ENCODE data around the gene EMILIN2. TPM values are rescaled to one million over a fixed set of nuclear protein-coding genes. Genes with fewer than 3 reads are reported as not detected.

Gene EMILIN2
- total and polyA plus RNA-seq, 8 donors = 0.43 to 11.0 (median 3.4) TPM

DNA sequence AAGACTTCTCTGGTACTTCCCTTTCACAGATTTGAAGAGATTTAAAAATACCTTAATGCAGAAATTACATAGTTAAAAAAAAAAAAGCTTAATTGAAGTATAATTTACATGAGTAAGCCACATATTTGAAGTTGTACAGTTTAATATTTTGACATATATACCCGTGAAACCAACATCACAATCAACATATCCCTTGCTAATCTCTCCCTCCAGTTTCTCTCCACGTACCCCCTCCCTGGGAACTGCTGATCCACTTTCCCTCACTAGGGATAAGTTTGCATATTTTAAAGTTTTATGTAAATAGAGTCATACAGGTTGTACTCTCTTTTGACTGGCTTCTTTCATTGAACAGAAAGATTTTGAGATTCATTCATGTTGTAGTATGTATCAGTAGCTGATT, 22.4 kb downstream of the EMILIN2 start:
- H3K4me3 ChIP-seq = no peak overlapping the region
- H3K36me3 ChIP-seq = no peaks in the 10 kb centered on the region
- no peak overlapping the region for H3K27ac ChIP-seq
- TF ChIP-seq, protein P1, sequence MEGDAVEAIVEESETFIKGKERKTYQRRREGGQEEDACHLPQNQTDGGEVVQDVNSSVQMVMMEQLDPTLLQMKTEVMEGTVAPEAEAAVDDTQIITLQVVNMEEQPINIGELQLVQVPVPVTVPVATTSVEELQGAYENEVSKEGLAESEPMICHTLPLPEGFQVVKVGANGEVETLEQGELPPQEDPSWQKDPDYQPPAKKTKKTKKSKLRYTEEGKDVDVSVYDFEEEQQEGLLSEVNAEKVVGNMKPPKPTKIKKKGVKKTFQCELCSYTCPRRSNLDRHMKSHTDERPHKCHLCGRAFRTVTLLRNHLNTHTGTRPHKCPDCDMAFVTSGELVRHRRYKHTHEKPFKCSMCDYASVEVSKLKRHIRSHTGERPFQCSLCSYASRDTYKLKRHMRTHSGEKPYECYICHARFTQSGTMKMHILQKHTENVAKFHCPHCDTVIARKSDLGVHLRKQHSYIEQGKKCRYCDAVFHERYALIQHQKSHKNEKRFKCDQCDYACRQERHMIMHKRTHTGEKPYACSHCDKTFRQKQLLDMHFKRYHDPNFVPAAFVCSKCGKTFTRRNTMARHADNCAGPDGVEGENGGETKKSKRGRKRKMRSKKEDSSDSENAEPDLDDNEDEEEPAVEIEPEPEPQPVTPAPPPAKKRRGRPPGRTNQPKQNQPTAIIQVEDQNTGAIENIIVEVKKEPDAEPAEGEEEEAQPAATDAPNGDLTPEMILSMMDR (IDR thresholded peaks at IDR 0.05) = no peak
- ATAC-seq (no peak), DNase-seq (no peak), FAIRE-seq (no peak)
- H3K27me3 ChIP-seq = no peaks in the 10 kb centered on the region
- no peaks in the 10 kb centered on the region for H3K4me1 ChIP-seq
- no peaks in the 10 kb centered on the region for H3K9me3 ChIP-seq
- intact Hi-C loops (cut with DNase I) = no loop called here
- WGBS, 2 donors = 42 to 53% methylated on average over 2 of the region's 2 CpGs

DNA sequence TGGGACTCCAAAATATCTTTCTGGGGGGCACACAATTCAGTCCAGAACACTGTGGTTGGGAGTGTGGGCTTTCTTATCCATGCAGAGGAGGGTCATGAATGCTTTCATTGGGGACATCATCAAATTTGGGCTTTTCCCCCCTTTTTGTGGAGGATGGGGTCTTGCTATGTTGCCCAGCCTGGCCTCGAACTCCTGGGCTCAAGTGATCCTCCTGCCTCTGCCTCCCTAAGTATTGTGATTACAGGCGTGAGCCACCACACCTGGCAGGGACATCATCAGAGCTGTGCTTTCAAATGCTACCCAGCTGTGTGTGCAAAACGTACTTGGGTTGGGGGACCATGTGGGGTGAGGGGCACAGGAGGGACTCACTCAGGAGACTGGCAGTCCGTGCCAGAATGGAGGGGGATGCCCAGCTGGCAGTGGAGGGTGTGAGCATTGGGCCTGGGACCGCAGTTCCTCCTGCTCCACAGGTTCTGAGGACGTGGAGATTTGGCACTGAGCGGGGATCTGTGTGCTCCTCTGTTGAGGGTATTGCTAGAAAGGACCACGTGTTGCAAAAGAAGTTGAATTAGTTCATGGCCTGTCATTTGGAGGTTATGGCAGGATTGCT, 24.4 kb downstream of the EMILIN2 start:
- Histone ChIP-seq H3K27ac (no peak overlapping the region), H3K4me3 (no peak overlapping the region), H3K36me3 (no peaks in the 10 kb centered on the region), H3K4me1 (no peaks in the 10 kb centered on the region), H3K27me3 (no peaks in the 10 kb centered on the region), H3K9me3 (no peaks in the 10 kb centered on the region)
- WGBS, 2 donors = 71 to 78% methylated on average over 8 of the region's 8 CpGs
- DNase-seq (no peak), ATAC-seq (no peak), FAIRE-seq (no peak)
- TF ChIP-seq, protein P1 (IDR thresholded peaks at IDR 0.05) = no peak
- intact Hi-C loops (cut with DNase I) = no loop called here

GRCh38 chr18:2872095-2872494, 25.3 kb downstream of the EMILIN2 start:
- no peak for FAIRE-seq
- no peak overlapping the region for H3K4me3 ChIP-seq
- TF ChIP-seq, protein P1 (IDR thresholded peaks at IDR 0.05) = no peak

DNA sequence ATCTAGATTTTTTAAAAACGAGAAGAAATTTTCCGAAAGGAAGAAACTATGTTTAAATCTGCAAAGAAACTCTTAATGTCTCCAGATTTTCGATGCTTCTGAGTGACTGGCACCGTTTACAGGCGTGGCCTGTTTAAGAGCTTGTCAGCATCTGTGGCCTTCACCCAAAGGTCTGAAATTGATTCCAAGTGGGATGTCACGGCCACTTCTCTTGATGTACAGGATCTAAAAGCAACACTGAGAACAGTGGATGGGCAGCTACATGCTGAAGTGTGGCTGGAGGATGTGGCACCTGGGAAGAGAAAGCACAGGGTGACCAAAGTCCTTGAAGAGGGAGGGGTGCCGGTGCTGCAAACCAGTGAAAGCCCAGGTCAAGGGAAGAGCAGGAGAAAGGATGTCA, 28.0 kb downstream of the EMILIN2 start:
- 58 to 65% methylated on average over 7 of the region's 7 CpGs for WGBS, 2 donors
- no peak overlapping the region for H3K4me3 ChIP-seq
- ATAC-seq (no peak), FAIRE-seq (no peak), DNase-seq (no peak)
- no peaks in the 10 kb centered on the region for H3K4me1 ChIP-seq
- TF ChIP-seq, protein P1 (IDR thresholded peaks at IDR 0.05) = no peak
- no peaks in the 10 kb centered on the region for H3K36me3 ChIP-seq
- no peak overlapping the region for H3K27ac ChIP-seq
- intact Hi-C loops (cut with DNase I) = no loop called here
- no peaks in the 10 kb centered on the region for H3K9me3 ChIP-seq
- H3K27me3 ChIP-seq = no peaks in the 10 kb centered on the region

More at GRCh38 chr18:2872095-2872494, 25.3 kb downstream of the EMILIN2 start:
- Histone ChIP-seq H3K27ac (no peak overlapping the region), H3K4me1 (no peaks in the 10 kb centered on the region), H3K27me3 (no peaks in the 10 kb centered on the region), H3K36me3 (no peaks in the 10 kb centered on the region), H3K9me3 (no peaks in the 10 kb centered on the region)
- intact Hi-C loops (cut with DNase I) = no loop called here
- WGBS, 2 donors = 87 to 89% methylated on average over 6 of the region's 6 CpGs
- ATAC-seq = no peak
- no peak for DNase-seq

DNA sequence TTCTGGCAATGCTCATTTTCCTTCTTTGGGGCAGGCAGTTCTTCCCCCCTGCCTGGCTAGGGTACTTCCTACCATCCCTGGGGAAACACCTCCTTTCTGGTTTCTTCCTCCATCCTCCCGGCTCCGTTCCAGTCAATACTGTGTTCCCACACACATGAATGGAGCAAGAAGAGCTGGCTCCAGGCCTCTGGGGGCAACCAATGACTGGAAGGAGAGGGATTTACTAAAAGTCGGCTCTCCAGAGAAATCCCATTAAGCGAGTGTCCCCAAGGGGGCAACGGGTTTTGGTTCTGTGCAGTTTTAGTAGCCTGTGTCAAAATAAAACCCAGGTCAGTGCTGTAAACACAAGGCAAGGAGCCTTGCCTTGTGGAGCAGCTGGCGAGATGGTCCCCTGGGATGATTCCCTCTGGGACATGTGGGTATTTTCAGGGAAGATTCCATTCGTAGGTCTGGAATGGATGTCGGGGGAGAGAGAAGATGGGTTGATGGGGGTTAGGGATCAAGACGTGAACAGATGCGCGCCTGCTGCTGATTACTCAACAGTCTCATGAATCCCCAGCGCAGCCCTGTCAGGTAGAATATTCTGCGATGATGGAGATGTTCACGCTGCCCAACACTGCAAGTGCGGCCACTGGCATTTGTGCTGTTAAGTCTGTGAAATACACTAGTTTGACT, 32.0 kb downstream of the EMILIN2 start:
- H3K9me3 ChIP-seq = no peaks in the 10 kb centered on the region
- intact Hi-C loops (cut with DNase I) = no loop called here
- no peak for DNase-seq
- no peak for FAIRE-seq
- H3K27me3 ChIP-seq = no peaks in the 10 kb centered on the region
- H3K36me3 ChIP-seq = no peaks in the 10 kb centered on the region
- WGBS, 2 donors = 83 to 88% methylated on average over 15 of the region's 15 CpGs
- no peak overlapping the region for H3K4me3 ChIP-seq
- H3K4me1 ChIP-seq = no peaks in the 10 kb centered on the region
- TF ChIP-seq, protein P1 (IDR thresholded peaks at IDR 0.05) = no peak
- no peak overlapping the region for H3K27ac ChIP-seq
- ATAC-seq = no peak

All from pancreas (tissue), 10 donors.